ENCODE data around the gene PMFBP1. TPM values are rescaled to one million over a fixed set of nuclear protein-coding genes. Genes with fewer than 3 reads are reported as not detected.
A peak's percentile ranks its signal among the peaks of the same experiment; 100 is the strongest.
"Not testable (repeated sequence)": the region's sequence is repeated elsewhere in the genome, so short reads cannot be mapped to it uniquely, and the experiment has no call there.

Gene PMFBP1
- total RNA-seq, 1 donor = 1.6 TPM

DNA sequence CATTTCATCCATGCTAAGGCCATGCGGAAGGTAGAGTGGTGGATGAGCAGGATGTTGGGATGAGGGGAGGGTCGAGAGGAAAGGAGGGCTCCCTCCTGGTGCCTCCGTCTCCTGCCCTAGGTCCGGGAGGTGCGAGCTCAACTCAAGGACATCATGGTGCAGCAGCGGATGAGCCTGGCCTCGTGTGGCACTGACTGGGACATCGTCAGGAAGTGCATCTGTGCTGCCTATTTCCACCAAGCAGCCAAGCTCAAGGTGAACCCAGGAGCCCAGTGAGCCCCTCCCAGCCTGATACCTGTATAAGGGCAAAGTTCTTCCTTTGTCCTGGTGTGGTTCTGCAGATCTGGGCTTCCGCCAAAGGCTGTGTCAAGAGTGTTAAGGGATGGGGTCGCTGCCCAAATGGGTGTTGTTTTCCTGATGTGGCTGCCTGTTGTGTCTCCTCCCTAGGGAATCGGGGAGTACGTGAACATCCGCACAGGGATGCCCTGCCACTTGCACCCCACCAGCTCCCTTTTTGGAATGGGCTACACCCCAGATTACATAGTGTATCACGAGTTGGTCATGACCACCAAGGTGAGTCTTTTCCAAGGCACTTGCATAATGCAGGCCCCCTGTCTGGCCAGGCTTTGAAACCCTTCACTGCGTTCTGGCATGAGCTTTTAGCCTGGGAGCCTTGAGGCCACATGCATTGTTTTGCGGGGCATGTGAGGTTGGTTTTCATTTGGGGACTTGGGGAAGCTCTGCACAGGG lies 63.4 kb downstream of the PMFBP1 start:
- DNase-seq (ENCODE audit: low read depth in 2 of 3, low spot score in 2 of 3) = no peak

DNA sequence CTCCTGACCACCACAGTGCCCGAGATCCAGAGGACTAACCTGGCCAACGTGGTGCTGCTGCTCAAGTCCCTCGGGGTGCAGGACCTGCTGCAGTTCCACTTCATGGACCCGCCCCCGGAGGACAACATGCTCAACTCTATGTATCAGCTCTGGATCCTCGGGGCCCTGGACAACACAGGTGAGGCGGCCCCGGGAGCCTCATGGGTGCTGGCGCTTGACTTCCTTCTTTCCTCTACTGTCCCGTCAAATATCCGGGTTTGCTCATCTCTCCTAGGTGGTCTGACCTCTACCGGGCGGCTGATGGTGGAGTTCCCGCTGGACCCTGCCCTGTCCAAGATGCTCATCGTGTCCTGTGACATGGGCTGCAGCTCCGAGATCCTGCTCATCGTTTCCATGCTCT lies 64.6 kb downstream of the PMFBP1 start:
- no peak for DNase-seq (ENCODE audit: low read depth in 2 of 3, low spot score in 2 of 3)

DNA sequence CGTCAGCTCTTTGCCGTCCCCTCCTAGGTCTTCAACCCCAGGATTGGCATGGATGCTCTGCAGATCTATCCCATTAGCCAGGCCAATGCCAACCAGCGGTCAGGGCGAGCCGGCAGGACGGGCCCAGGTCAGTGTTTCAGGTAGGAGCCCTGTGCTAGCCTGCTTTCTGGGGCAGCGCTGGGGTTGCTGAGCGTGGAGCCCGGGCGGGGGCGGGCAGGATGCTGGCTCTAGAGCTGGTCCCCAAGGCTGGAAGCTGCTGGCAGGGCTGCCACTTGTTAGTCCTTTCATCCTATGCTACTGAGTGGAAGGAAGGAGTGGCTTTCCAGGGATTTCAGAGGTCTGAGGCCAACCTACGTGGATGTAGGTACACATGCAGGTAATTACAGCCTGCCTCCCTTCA lies 66.0 kb downstream of the PMFBP1 start:
- DNase-seq (ENCODE audit: low read depth in 2 of 3, low spot score in 2 of 3) = no peak

DNA sequence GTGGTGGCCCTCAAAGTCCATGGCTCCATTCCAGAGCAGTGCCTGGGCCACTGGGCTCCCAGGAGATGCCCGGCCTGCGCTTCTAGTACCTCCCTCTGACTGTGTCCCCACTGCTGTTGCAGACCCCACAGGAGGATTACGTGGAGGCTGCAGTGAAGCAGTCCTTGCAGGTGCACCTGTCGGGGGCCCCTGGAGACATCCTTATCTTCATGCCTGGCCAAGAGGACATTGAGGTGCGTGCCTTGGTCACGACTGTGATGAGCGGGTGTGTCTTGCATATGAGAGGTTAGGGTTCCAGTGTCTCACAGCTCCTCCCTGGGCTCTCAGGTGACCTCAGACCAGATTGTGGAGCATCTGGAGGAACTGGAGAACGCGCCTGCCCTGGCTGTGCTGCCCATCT lies 67.0 kb downstream of the PMFBP1 start:
- DNase-seq (ENCODE audit: low read depth in 2 of 3, low spot score in 2 of 3) = no peak

DNA sequence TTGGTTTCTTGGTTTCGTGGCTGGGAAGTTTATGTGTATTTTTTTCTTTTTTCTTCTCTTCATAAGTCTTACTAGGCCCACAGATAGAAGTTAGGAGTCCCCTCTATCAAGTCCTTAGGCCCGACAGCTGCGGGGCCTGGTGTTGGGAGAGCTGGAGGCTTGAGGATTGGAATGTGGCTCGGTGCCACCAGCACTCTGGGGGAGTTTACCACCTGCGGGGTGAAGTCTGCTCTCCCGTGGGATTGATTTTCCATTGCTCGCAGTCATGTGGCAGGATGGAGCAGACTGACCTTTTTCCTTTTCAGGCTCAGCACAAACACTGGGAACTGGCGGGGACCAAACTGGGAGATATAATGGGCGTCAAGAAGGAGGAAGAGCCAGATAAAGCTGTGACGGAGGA lies 70.8 kb downstream of the PMFBP1 start:
- no peak for DNase-seq (ENCODE audit: low read depth in 2 of 3, low spot score in 2 of 3)

DNA sequence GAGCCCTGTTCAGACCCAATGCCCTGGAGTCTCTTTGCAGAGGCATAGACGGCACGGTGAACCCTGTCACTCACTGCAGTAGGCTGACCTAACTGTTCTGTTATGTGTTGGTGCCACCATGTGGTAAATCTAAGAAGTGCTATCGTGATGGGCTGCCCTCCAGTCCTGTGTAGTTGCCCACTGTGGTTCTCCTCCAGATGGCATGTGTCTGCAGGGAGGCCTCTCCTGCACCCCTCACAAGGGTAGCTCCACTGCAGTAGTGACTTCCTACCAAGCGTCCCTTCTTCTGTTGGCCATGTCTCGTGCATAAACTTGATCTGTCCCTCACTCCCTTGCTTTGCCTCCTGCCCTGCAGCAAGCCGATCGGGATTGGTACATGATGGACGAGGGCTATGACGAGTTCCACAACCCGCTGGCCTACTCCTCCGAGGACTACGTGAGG lies 72.6 kb downstream of the PMFBP1 start:
- DNase-seq (ENCODE audit: low read depth in 2 of 3, low spot score in 2 of 3) = peak in 2 of 3 donors; percentile 59 to 77

DNA sequence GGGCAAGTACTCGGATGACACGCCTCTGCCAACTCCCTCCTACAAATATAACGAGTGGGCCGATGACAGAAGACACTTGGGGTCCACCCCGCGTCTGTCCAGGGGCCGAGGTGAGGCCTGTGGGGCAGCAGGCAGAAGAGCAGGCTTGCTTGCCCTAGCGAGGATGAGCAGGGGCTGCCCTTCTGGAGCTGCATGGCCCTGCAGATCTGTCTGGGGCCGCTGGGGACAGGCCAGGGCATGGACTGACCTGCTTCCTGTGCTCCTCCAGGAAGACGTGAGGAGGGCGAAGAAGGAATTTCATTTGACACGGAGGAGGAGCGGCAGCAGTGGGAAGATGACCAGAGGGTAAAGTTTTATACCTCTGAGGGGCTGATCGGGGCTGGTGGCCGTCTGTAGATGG lies 73.0 kb downstream of the PMFBP1 start:
- DNase-seq (ENCODE audit: low read depth in 2 of 3, low spot score in 2 of 3) = no peak

DNA sequence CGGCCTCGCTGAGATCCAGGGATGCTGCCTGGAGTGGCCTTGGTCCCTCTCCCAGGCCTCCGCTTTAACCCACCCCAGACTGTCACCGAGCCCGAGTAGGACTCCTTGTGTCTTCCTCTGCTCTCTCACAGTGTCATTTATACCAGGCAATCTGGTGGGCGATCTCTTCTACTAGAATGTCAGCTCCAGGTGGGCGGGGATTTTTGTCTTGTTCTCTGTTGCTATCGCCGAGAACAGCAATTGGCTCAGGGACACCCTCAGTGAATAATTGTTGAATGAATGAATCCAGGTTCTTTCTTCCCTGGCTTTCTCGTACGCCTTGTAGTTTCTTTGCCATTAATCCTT lies 77.7 kb downstream of the PMFBP1 start:
- peak in 1 of 3 donors; percentile 14 for DNase-seq (ENCODE audit: low read depth in 2 of 3, low spot score in 2 of 3)

DNA sequence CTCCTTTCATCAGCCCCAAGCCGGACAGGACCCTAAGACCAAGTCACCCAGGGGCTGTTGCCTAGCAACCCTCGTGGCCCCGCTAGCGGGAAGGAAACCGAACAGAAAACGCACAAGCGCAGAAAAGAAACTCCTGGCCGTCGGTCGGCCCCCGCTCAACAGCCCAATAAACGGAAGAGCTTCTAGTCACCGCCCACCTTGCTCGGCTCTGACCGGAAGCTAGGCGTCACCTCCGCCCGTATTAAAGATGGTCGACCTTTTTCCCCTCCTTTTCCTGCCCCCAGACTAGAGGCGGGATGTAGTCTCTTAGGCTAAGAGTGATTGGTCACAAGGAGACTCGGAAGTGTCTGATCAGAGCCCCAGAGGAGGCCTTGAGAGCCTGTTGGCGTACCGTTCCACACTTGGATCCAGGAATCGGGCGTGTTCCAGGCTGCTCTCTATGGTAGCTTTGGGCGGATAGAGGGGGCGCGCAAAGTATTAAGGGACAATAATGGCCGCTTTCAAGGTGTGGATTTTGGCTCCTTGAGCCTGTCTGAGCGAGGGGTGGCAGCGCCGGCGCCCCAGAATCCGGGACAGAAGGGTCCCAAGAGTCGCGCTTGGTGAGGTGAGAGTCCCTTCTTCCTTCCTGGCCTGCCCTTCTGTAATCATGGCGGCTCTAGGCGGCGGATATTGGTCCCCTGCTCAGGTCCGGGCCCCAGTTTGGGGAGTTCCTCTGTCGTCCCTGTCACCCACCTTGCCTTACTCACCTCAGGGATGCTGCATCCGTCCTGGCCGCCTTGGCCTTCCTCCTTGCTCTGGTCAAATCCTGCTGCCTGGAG lies 78.3 kb downstream of the PMFBP1 start, which contains the start of the genes DHX38 and TXNL4B:
Gene DHX38 (plus strand): TSS at position 400 of the 818 bp plus-strand sequence. CDS start 2,311 bp downstream, outside the sequence.
Gene TXNL4B (minus strand): TSS at position 173 of the 818 bp plus-strand sequence. CDS start 2,871 bp downstream, outside the sequence.
- DNase-seq (ENCODE audit: low read depth in 2 of 3, low spot score in 2 of 3) = peak; percentile 80 to 99 (median 98)

DNA sequence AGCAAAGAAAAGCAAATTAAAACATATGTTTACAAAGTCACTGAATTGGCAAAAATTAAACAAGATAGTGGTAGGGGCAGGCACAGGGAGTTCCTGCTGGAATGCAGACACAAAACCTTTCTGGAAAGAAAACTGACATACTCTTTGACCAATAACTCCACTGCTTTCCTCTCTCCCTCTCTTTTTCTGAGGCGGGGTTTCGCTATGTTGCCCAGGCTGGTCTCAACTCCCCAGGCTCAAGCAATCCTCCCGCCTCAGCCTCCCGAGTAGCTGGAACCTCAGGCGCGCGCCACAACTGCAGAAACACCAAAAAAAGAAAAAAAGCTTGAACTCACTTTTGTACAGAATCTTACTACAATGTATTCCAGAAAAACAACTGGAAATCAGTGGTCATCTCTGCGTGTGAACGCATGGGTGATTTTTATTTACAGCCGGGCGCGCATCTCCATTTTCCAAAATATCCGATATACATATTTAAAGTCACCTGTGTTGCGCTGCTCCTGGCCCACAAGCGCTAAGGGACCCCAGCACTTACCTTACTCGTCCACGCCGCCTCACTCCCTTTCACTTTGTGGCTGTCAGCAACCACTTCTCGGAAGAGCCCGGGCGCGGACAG lies 79.0 kb downstream of the PMFBP1 start:
- DNase-seq (ENCODE audit: low read depth in 2 of 3, low spot score in 2 of 3) = peak in 2 of 3 donors; percentile 3 to 13

DNA sequence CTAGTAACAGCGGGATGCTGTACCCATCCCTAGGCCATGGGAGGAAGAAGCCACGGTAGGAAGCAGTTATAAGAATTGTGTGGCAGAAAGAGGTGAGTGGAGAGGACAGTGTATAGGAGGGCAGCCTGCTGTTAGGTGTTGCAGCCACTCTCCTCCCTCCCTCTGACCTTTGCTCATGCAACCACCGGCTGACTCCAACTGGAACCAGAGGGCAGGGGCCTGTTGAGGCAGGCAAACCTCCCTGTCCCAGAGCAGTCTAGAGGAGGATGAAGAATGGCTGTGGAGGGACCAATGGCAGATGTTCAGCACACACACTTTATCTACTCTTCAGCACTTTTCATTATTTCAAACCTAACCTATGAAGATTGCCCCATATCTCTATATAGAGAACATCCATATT lies 80.7 kb downstream of the PMFBP1 start:
- no peak for DNase-seq (ENCODE audit: low read depth in 2 of 3, low spot score in 2 of 3)

DNA sequence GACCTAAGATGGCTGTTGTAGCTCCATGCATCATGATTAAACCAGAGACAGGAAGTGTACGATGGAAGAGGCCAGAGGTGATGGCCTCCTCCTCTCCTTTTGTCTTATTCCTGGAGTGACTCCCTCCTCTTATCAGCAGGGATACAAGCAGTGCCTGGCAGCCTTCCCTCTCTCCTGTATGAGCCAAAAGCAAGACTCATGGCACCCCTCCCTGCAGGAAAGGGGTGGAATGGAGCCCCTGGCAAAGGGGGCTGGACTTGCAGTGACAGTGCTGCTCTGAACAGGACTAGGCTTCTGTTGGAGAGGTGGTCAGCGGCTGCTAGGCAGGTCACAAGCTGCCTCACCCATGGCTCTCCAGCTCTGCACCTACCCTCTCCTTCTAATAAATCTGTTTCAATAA lies 87.0 kb downstream of the PMFBP1 start:
- no peak for DNase-seq (ENCODE audit: low read depth in 2 of 3, low spot score in 2 of 3)

DNA sequence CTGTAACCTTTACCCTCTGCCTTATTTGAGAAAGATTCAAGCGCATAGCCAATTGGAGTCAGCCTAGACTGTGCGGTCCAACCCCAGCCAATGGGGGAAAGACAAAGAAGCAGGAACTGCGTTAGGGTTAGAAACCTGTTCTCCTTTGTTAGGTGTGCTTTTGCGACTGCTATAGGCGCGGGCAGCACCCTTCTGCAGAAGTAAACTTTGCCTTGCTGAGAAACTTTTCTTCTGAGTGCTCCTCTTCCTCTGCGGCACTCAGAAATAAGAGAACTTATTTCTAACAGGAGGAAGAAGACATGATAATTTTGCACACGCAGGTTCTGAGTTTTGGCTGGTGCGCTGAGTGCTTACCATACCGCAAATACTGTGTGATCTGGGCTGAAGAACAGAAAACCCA lies 87.5 kb downstream of the PMFBP1 start:
- DNase-seq (ENCODE audit: low read depth in 2 of 3, low spot score in 2 of 3) = no peak

DNA sequence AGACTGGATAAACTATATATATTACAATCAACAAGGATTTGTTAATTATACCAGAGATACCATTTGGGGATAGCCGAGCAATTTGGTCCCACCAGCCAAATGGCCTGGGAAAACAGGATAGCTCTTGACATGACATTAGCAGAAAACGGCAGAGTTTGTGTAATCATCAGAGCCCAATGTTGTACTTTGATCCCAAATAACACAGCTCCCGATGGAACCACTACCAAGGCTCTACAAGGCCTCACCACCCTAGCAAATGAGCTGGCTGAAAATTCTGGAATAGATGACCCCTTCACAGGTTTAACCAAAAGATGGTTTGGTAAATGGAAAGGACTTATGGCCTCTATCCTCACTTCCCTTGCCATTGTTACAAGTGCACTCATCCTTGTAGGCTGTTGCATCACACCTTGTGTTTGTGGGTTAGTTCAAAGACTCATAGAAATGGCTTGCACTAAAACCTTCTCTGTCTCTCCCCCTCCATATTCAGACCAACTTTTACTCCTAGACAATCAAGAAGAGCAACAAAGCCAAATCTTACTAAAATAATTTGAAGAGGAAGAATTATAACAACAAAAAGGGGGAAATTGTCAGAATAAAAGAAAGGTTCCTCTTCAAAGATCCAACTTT lies 88.1 kb downstream of the PMFBP1 start:
- DNase-seq (ENCODE audit: low read depth in 2 of 3, low spot score in 2 of 3) = no peak

DNA sequence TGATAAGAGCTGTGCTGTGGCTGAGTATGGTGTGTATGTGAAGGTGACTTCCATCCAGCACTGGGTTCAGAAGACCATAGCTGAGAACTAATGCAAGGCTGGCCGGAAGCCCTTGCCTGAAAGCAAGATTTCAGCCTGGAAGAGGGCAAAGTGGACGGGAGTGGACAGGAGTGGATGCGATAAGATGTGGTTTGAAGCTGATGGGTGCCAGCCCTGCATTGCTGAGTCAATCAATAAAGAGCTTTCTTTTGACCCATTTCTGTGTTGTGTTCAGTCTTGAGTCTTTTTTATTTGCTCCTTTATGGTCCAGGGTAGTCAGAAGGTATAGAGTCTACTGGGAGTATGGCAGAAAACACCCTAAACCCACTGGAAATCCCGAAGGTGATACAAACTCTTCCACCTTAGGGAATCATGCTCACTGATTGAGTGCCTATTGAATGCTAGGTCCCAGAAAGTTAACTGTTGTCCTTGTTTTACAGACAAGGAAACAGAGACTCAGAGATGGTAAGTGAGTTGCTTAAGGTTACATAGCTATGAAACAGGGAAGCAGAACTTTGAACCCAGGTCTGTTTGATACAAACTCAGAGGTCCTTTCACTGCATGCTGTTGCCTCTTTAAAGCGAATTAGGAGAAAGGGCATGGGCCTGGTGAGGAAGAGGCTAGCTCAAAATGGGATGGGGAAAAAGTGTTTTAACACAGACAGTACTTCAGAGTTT lies 94.8 kb downstream of the PMFBP1 start:
- not testable (repeated sequence) for DNase-seq (ENCODE audit: low read depth in 2 of 3, low spot score in 2 of 3)

DNA sequence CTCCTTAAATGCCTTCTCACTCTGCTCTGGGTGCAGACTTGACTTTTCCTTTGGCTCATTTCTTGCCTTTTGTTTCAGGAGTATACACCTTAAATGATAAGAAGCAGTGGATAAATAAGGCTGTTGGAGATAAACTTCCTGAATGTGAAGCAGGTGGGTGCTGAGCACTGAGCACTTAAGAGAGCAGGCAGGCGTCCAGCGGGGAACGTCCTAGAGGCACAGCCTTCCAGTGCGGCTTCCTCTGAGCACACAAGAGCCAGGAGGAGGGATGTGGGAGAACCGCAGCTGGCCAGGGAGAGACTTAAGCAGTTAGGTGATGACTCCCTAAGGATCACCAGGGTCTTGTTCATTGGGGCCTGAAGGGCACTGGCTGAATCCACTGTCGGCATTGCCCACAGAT lies 96.9 kb downstream of the PMFBP1 start:
- not testable (repeated sequence) for DNase-seq (ENCODE audit: low read depth in 2 of 3, low spot score in 2 of 3)

DNA sequence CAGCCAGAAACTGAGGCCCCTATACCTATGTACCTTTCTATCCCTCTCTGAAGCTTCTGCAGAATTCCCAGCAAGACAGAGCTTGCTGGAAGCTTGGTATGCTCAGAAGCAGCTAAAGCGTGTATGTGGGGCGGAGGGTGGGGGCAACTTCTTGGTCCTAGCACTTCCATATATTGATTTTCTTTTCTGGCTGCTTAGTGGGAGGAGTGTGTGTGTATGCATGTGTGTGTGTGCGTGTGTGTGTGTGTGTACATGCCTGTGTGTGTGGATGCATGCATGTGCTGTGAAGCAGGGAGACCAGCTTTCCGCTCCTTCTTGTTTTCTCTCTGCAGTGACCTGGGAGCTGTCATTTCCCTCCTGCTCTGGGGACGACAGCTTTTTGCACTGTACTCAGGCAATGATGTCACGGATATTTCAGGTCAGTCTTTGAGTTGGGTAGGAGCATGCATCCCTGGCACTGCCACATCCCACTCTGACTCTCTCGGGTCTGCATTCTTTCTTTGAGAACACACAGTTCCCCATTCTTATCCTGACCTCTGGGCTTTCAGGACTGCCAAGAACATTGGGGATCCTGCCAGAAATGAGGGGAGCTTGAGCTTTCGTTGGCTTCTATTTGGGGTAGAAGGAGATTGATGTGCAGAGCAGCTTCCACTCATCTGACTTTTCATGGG lies 98.3 kb downstream of the PMFBP1 start:
- DNase-seq (ENCODE audit: low read depth in 2 of 3, low spot score in 2 of 3) = no peak

DNA sequence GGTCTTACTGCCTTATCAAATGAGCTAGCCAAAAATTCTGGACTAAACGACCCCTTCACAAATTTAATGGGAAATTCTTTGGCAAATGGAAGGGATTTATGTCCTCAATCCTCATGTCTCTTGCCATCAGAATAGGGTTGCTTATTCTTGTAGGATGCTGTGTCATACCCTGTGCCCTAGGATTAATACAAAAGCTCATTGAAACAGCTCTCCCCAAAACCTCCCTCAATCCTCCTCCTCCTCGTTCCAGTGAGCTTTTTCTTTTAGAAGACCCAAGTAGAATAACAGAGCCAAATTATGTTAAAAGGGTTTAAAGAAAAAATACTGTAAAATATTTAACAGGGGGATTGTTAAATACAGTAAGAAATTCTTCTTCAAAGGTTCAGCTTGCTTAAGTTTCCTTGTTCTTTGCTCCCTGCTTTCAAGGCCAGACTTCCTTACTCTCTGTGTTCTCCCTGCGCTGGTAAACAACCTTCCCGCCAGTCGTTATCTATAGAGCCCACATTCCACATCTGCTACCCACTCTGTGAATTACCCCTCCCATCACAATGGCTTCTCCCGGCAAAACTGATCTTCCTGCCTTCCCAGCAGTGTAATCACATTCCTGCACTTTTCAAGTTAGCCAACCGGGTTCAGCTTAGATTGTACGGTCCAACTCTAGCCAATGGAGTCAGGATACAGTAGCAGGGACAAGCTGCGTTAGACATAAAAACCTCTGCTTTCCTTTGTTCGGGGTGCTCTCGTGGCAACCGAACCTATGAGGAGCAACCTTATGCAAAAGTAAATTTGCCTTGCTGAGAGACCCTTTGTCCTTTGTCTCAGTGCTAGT lies 99.2 kb downstream of the PMFBP1 start:
- DNase-seq (ENCODE audit: low read depth in 2 of 3, low spot score in 2 of 3) = no peak
